Naive B cell (primary cell): ENCODE measurements around the gene KEL. TPM values are rescaled to one million over a fixed set of nuclear protein-coding genes. Genes with fewer than 3 reads are reported as not detected.

ENCODE experiments used
- ATAC-seq, 2 donors: fragments of 150-1000 bp; cut with Tn5 transposase; 2 replicates each; pipeline ENCODE4 v1.10.0; 2021; ENCODE audit warnings: low read depth in 2 of 2, mild to moderate bottlenecking in 2 of 2, moderate library complexity in 2 of 2
- DNase-seq: peaks from one replicate; pipeline ENCODE4 v3.0.0; 2022
- H3K27ac Mint-ChIP-seq, 6 donors: one replicate each; pipeline ENCODE4 v1.8.0; 2020 to 2022; ENCODE audit warnings: mild to moderate bottlenecking in 6 of 6, mixed read lengths in 6 of 6, moderate library complexity in 5 of 6, inconsistent platforms in 2 of 6
- H3K27me3 Mint-ChIP-seq, 3 donors: one replicate each; pipeline ENCODE4 v1.8.0; 2021 to 2022; ENCODE audit warnings: mixed read lengths in 3 of 3, mild to moderate bottlenecking in 1 of 3
- H3K36me3 Mint-ChIP-seq, 2 donors: one replicate each; pipeline ENCODE4 v1.8.0; 2020 to 2022; ENCODE audit warnings: mixed read lengths in 2 of 2, inconsistent platforms in 1 of 2, mild to moderate bottlenecking in 1 of 2
- H3K4me1 Mint-ChIP-seq, 3 donors: one replicate each; pipeline ENCODE4 v1.8.0; 2020 to 2022; ENCODE audit warnings: mixed read lengths in 3 of 3, inconsistent platforms in 1 of 3, mild to moderate bottlenecking in 1 of 3, moderate library complexity in 1 of 3
- H3K4me3 Mint-ChIP-seq, 8 donors: one replicate each; pipeline ENCODE4 v1.8.0; 2020 to 2022; ENCODE audit warnings: mild to moderate bottlenecking in 8 of 8, mixed read lengths in 8 of 8, moderate library complexity in 8 of 8, inconsistent platforms in 2 of 8
- H3K9me3 Mint-ChIP-seq, 7 donors: one replicate each; pipeline ENCODE4 v1.8.0; 2020 to 2022; ENCODE audit warnings: mixed read lengths in 7 of 7, mild to moderate bottlenecking in 5 of 7, inconsistent platforms in 2 of 7, moderate library complexity in 1 of 7
- polyA plus RNA-seq, 6 donors: library from polyadenylated mRNA; unstranded; fragments of 300-500 nt; fragmentation: Illumina TruSeq; gene quantifications; one replicate each; pipeline ENCODE4 v1.2.3, GENCODE V29; 2021; ENCODE audit warnings: low read depth in 6 of 6

KEL gene
- polyA plus RNA-seq, 6 donors from 2014 or later = 0.44 TPM; not detected in 5

- ATAC-seq (no peak), DNase-seq (no peak)
- Mint-ChIP-seq H3K9me3 (no peaks in the 10 kb centered on the region), H3K4me1 (peaks cover 0 to 2% (median under 1%) of the 10 kb centered on the region in 3 donors), H3K27me3 (peaks cover 0 to 22% (median 16%) of the 10 kb centered on the region in 3 donors), H3K27ac (peak within 1 kb of the TSS in 1 of 6 donors; percentile 32), H3K4me3 (peak within 1 kb of the TSS in 1 of 8 donors; percentile 42), H3K36me3 (peaks cover 0 to 4% of the 10 kb centered on the region in 2 donors)
Measured at GRCh38 chr7:142933624-142934023, 28.5 kb downstream of the KEL start, which contains the start of gene TRPV5. TSS of gene TRPV5 (minus strand) at chr7:142933746. CDS start at chr7:142933459, 287 bp downstream.

GRCh38 chr7:142933092-142933475 is 29.1 kb downstream of the KEL start:
- Mint-ChIP-seq H3K27ac (peak overlapping the region in 1 of 6 donors; percentile 18), H3K4me1 (peaks cover 4 to 5% (median 4%) of the 10 kb centered on the region in 3 donors), H3K27me3 (peaks cover 0 to 22% (median 16%) of the 10 kb centered on the region in 3 donors), H3K4me3 (no peak overlapping the region), H3K36me3 (peaks cover 0 to 4% of the 10 kb centered on the region in 2 donors), H3K9me3 (no peaks in the 10 kb centered on the region)
- no peak for ATAC-seq
- no peak for DNase-seq

DNA sequence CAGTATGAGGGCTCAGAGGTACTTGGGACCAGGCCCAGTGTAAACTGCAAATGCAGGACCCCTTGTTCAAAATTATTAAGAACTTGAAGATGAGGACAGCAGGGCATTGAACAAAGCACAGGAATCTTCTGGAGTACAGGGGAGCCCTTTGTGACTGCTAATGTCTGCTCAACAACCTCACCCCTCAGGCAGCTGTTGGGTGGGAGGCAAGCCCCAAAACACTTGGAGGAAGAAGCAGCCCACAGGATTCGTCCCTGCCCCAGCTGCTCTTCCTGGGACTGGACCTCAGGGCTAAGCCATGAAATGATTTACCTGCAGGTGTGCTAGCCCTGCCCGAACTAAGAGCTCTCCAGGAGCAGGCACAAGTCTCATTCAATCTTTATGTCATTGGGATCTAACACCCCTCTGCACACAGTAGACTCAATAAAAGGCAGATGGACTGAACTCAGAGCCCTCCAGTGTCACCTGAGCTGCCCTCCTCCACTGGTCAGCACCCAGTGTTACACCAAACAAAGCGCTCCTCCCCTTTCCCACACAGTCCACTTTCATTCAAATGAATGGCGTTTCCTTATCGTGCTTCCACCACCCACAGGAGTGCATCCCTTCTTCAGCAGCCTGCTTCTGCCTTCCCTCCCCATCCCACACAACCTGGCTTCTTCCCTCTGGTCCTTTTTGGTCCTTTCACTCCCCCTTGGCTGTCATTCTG is 29.6 kb downstream of the KEL start:
- Mint-ChIP-seq H3K27me3 (peaks cover 0 to 22% (median 16%) of the 10 kb centered on the region in 3 donors), H3K9me3 (peaks cover 0 to 2% (median 0%) of the 10 kb centered on the region in 7 donors), H3K36me3 (peaks cover 0 to 4% of the 10 kb centered on the region in 2 donors), H3K27ac (peak overlapping the region in 1 of 6 donors; percentile 18), H3K4me3 (no peak overlapping the region), H3K4me1 (peaks cover 9 to 10% (median 10%) of the 10 kb centered on the region in 3 donors)
- ATAC-seq (no peak), DNase-seq (no peak)

- DNase-seq = no peak
- peak overlapping the region in 2 of 6 donors; percentile 16 to 22 for H3K27ac Mint-ChIP-seq
- peaks cover 0 to 11% (median 0%) of the 10 kb centered on the region in 7 donors for H3K9me3 Mint-ChIP-seq
- peaks cover 4 to 13% (median 11%) of the 10 kb centered on the region in 3 donors for H3K27me3 Mint-ChIP-seq
- no peaks in the 10 kb centered on the region for H3K36me3 Mint-ChIP-seq
- H3K4me3 Mint-ChIP-seq = no peak overlapping the region
- no peak for ATAC-seq
- H3K4me1 Mint-ChIP-seq = peaks cover 25 to 30% (median 25%) of the 10 kb centered on the region in 3 donors
Measured at GRCh38 chr7:142930126-142930730, 31.9 kb downstream of the KEL start.

- Mint-ChIP-seq H3K4me3 (peak overlapping the region in 3 of 8 donors; percentile 43 to 85 (median 58)), H3K27me3 (peaks cover 3 to 4% (median 4%) of the 10 kb centered on the region in 3 donors)
Measured at GRCh38 chr7:142927949-142928348, 34.2 kb downstream of the KEL start.

GRCh38 chr7:142927085-142927745 is 34.9 kb downstream of the KEL start:
- H3K36me3 Mint-ChIP-seq = no peaks in the 10 kb centered on the region
- peak overlapping the region in 6 of 8 donors; percentile 43 to 85 (median 67) for H3K4me3 Mint-ChIP-seq
- H3K9me3 Mint-ChIP-seq = peaks cover 0 to 11% (median 0%) of the 10 kb centered on the region in 7 donors
- peak; percentile 33 for DNase-seq
- peak; percentile 96 to 97 for ATAC-seq
- H3K27ac Mint-ChIP-seq = peak overlapping the region; percentile 1 to 77 (median 28)
- peaks cover 25 to 30% (median 25%) of the 10 kb centered on the region in 3 donors for H3K4me1 Mint-ChIP-seq
- H3K27me3 Mint-ChIP-seq = peaks cover 0 to 4% (median 0%) of the 10 kb centered on the region in 3 donors

More at GRCh38 chr7:142927949-142928348, 34.2 kb downstream of the KEL start:
- ATAC-seq (no peak), DNase-seq (no peak)
- Mint-ChIP-seq H3K27ac (peak overlapping the region in 3 of 6 donors; percentile 24 to 89 (median 32)), H3K4me1 (peaks cover 25 to 30% (median 25%) of the 10 kb centered on the region in 3 donors), H3K36me3 (no peaks in the 10 kb centered on the region), H3K9me3 (peaks cover 0 to 11% (median 0%) of the 10 kb centered on the region in 7 donors)

GRCh38 chr7:142925413-142925812 is 36.8 kb downstream of the KEL start:
- ATAC-seq = no peak
- Mint-ChIP-seq H3K9me3 (peaks cover 0 to 11% (median 0%) of the 10 kb centered on the region in 7 donors), H3K36me3 (no peaks in the 10 kb centered on the region), H3K27me3 (peaks cover 0 to 8% (median 4%) of the 10 kb centered on the region in 3 donors), H3K27ac (no peak overlapping the region), H3K4me1 (peaks cover 25 to 29% (median 25%) of the 10 kb centered on the region in 3 donors), H3K4me3 (peak overlapping the region in 1 of 8 donors; percentile 48)
- DNase-seq = no peak

DNA sequence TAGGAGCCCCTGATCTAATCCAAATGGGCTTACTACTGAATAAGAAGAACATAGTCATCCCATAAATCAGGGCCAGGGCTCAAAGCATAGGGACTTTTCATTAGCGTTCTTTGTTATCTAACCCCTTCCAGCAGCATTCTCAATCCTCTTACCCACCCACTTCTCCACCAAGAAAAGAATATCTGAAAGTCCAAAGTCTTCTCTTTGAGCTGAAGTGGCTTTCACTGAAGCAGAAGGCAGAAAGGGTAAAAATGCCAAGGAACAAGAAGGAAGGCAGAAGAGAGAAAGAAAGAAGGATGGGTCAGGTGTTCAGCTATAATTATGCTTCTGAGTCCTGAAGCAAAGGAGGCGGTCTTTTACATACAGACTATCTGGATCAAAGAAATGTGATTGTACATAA is 38.8 kb downstream of the KEL start:
- Mint-ChIP-seq H3K9me3 (peaks cover 0 to 11% (median 0%) of the 10 kb centered on the region in 7 donors), H3K27ac (peak overlapping the region in 1 of 6 donors; percentile 30), H3K4me3 (no peak overlapping the region), H3K36me3 (no peaks in the 10 kb centered on the region), H3K4me1 (peaks cover 24 to 28% (median 25%) of the 10 kb centered on the region in 3 donors), H3K27me3 (peaks cover 2 to 14% (median 4%) of the 10 kb centered on the region in 3 donors)
- DNase-seq (no peak), ATAC-seq (no peak)

GRCh38 chr7:142919656-142920055 is 42.5 kb downstream of the KEL start:
- Mint-ChIP-seq H3K9me3 (no peaks in the 10 kb centered on the region), H3K36me3 (no peaks in the 10 kb centered on the region), H3K27ac (no peak overlapping the region), H3K4me1 (no peaks in the 10 kb centered on the region), H3K4me3 (no peak overlapping the region), H3K27me3 (peaks cover 0 to 32% (median 7%) of the 10 kb centered on the region in 3 donors)
- no peak for ATAC-seq
- DNase-seq = no peak

GRCh38 chr7:142918901-142919300 is 43.3 kb downstream of the KEL start:
- ATAC-seq (no peak), DNase-seq (no peak)
- Mint-ChIP-seq H3K4me1 (no peaks in the 10 kb centered on the region), H3K36me3 (no peaks in the 10 kb centered on the region), H3K9me3 (no peaks in the 10 kb centered on the region), H3K27ac (peak overlapping the region in 2 of 6 donors; percentile 47 to 85), H3K27me3 (peaks cover 3 to 39% (median 14%) of the 10 kb centered on the region in 3 donors), H3K4me3 (no peak overlapping the region)

DNA sequence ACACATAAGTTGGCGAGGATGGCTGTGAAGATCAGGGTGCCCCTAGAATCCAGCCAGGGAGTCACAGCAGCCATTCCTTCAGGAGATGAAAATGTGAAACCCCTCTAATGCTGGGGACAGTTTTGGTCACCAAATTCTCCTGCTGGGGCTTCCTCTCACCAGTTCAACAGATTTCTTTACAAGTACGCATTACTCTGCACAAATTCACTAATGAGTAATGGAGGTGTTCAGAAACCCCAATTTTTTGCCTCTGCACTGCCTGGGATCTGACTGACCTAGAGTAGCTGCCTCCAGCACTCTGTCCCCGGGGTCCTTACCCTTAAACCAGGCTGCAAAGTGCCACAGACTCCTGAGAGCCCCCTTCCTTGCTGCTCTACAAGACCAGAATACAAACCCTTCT is 44.7 kb downstream of the KEL start:
- H3K27ac Mint-ChIP-seq = no peak overlapping the region
- peaks cover 6 to 47% (median 24%) of the 10 kb centered on the region in 3 donors for H3K27me3 Mint-ChIP-seq
- DNase-seq (no peak), ATAC-seq (no peak)
- no peak overlapping the region for H3K4me3 Mint-ChIP-seq
- no peaks in the 10 kb centered on the region for H3K4me1 Mint-ChIP-seq
- no peaks in the 10 kb centered on the region for H3K9me3 Mint-ChIP-seq
- H3K36me3 Mint-ChIP-seq = no peaks in the 10 kb centered on the region

GRCh38 chr7:142916508-142916907 is 45.7 kb downstream of the KEL start:
- ATAC-seq = no peak
- Mint-ChIP-seq H3K27ac (no peak overlapping the region), H3K27me3 (peaks cover 13 to 56% (median 31%) of the 10 kb centered on the region in 3 donors), H3K9me3 (no peaks in the 10 kb centered on the region), H3K4me3 (no peak overlapping the region), H3K4me1 (no peaks in the 10 kb centered on the region), H3K36me3 (no peaks in the 10 kb centered on the region)
- DNase-seq = no peak

DNA sequence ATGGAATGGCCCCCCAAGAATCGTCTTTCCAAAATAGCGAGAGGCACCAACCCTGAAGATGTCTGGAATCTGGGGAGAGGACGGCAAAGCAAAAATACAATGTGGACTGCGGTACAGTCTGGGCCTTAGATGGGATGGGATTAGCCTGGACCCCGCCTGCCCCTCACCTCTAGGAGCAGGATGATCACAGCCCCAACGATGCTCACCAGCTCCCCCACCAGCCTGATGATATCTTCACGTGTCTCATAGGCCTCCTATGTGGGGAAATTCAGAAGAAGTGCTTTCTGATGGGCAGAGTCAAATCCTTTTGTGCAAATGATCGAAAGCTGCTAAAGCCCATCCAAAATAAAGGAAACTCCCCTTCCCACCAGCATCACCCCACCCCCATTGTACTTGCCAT is 46.8 kb downstream of the KEL start:
- Mint-ChIP-seq H3K9me3 (no peaks in the 10 kb centered on the region), H3K27ac (no peak overlapping the region), H3K27me3 (peaks cover 18 to 54% (median 36%) of the 10 kb centered on the region in 3 donors), H3K4me1 (no peaks in the 10 kb centered on the region), H3K4me3 (no peak overlapping the region), H3K36me3 (no peaks in the 10 kb centered on the region)
- ATAC-seq (no peak), DNase-seq (no peak)
